ENCODE measurements around the gene SCAF8.

DNA sequence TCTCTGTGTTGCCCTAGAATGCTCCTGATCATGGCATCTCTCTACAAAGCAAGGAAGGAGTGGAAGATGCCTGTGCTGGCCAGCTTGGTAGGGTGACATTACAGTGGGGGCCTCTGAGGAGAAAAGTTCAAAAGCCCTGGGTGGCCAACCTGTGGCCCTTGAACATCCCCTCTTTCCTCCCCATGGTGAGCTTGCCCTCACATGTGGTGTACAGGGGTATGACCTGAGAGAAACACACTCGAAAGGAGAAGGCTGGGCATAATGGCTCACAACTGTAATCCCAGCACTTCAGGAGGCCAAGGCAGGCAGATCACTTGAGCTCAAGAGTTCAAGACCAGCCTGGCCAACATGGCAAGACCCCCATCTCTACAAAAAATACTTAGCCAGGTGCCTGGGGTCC is 36.6 kb upstream of the SCAF8 start:
- TF ChIP-seq EZH2 (IDR thresholded peaks at IDR 0.05; ENCODE audit: insufficient read depth, poor library complexity, severe bottlenecking) (no peak), EZH2phosphoT487 (IDR thresholded peaks at IDR 0.05; ENCODE audit: insufficient read depth, low read depth) (no peak)
